ENCODE measurements around the gene IGSF3. TPM values are rescaled to one million over a fixed set of nuclear protein-coding genes. Genes with fewer than 3 reads are reported as not detected.
"Not testable (repeated sequence)": the region's sequence is repeated elsewhere in the genome, so short reads cannot be mapped to it uniquely, and the experiment has no call there.

IGSF3 gene
- total RNA-seq, 4 donors from 2014 or later = 2.6 to 4.6 (median 3.4) TPM

- no peak for TF ChIP-seq CTCF (IDR thresholded peaks at IDR 0.05)
- no peak for ATAC-seq (ENCODE audit: low FRiP score)
- no peak for DNase-seq (ENCODE audit: low spot score)
Observed at GRCh38 chr1:116605315-116605714, 62.2 kb downstream of the IGSF3 start.

DNA sequence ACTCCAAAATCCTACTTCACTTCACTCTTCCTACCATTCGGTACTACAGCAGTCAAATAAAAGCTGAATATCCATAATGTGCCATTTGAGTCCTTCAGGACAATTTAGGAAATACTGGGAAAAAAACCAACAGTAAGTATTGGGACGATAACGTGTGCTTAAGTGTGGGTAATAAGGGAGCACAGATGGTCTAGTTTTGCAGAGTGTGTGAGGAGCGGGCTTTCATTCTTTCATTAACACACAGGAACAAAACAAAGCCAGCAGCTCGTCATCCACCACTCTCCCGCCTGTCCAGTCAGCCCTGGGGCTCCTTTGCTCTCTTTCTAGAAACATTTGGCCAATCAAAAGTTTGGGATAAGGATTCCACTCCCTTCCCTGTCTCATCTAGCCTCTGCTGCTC, 63.1 kb downstream of the IGSF3 start:
- DNase-seq (ENCODE audit: low spot score) = not testable (repeated sequence)

DNA sequence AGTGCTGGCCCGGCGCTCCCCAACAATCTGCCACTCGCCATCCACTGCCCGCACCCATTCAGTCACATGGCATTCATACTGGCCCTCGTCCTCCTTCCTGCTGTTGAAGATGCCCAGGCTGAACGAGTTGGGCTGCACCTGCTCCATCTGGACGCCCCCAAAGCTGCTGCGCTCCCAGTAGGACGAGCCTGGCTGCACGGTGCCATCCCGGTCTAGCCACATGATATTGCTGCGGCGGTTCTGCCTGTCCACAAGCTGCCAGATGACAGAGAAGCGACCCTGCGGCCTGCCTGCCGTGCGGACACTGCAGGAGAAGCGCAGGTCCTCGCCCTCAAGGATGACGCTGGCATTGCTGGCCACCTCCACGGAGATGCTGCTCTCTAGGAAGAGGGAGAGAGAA, 63.9 kb downstream of the IGSF3 start:
- DNase-seq (ENCODE audit: low spot score); ATAC-seq (ENCODE audit: low FRiP score): not testable (repeated sequence)

More for the DNA sequence above, 63.1 kb downstream of the IGSF3 start:
- not testable (repeated sequence) for ATAC-seq (ENCODE audit: low FRiP score)

DNA sequence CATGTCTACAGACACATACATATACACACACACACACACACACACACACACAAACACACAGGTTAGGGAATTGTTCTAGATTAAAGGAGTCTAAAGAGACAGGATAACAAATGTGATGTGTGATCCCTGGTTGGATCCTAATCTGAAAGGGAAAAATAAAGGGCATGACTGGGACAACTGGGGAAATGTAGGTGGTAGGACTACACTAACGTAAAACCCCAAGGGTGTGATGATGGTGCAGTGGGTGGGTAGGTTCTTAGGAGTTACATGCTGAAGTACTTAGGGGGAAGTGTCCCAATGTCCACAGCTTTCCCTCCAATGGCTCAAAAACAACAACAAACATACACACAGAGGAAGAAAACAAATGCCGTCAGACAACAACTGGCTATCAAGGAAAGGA, 68.2 kb downstream of the IGSF3 start:
- DNase-seq (ENCODE audit: low spot score); ATAC-seq (ENCODE audit: low FRiP score): not testable (repeated sequence)

DNA sequence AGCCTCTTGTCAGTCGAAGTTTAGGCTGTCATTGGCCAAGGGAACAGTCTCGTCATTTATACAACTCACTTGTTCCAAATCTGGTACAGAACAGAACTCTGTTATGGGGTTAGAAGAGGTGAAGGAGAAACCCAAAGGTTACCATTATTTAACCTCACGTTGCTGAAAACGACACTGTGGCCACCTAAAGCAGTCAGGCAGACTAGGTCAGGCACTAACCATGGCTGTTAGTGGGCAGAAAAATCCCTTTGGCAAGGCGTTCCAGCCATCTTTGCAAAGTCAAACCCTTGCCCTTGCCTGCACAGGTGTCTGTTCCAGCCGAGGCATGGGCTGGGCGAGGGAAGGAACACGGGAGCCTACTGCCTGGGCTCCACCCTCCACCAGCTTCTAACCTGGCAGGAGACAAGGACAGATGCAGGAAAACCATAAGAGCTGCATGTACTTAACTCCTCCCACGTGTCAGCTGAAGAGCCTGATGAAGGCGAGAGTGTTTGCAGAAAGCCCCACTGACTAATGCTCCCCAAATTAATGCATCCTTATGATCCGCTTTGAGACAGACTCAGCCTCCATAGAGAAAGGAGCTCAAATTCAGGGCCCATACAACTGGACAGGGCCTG, 69.0 kb downstream of the IGSF3 start:
- not testable (repeated sequence) for DNase-seq (ENCODE audit: low spot score); ATAC-seq (ENCODE audit: low FRiP score)

DNA sequence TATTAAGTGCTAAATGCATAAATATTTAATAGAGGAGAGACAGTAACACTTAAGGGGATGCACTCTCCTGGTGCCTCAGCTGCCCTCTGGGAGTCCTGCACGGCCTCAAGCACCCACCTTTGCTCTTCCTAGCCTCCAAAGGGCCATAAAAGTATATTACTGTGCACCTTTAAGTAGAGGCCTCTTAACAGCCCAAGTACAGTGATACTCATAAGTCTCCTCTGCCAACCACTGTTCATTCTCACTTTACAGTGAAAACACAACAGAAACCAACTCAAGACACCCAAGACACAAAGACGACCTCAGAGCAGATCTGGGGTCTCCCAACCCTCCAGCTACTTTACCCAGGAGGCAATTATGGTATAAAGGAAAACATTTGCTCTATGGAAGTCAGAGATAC, 70.1 kb downstream of the IGSF3 start:
- not testable (repeated sequence) for ATAC-seq (ENCODE audit: low FRiP score)

DNA sequence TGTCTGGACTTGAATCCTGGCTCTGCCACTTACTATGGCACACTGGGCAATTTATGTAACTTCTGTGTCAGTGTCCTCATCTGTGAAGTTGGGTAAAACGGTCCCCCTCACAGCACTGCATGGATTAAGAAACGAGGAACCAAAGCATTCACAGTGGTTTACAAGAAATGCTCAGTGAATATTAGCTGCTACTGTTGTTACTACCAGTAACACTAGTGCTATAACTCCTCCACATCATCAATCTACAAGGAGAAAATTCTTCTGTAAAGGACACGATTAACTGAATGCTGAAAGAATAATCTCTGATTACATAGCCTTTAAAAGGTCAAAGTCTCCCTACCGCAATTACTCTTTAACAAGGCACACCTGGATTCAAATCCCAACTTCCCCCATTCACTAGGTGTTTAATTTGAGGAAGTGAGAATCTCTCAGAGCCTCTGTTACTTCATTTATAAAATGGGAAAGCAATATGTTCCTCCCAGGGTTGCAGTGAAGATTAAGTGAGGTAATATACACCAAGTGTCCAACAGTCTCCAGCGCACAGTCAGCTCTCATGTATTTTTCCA, 70.7 kb downstream of the IGSF3 start:
- not testable (repeated sequence) for ATAC-seq (ENCODE audit: low FRiP score); DNase-seq (ENCODE audit: low spot score)

More for the DNA sequence above, 70.1 kb downstream of the IGSF3 start:
- not testable (repeated sequence) for DNase-seq (ENCODE audit: low spot score)

DNA sequence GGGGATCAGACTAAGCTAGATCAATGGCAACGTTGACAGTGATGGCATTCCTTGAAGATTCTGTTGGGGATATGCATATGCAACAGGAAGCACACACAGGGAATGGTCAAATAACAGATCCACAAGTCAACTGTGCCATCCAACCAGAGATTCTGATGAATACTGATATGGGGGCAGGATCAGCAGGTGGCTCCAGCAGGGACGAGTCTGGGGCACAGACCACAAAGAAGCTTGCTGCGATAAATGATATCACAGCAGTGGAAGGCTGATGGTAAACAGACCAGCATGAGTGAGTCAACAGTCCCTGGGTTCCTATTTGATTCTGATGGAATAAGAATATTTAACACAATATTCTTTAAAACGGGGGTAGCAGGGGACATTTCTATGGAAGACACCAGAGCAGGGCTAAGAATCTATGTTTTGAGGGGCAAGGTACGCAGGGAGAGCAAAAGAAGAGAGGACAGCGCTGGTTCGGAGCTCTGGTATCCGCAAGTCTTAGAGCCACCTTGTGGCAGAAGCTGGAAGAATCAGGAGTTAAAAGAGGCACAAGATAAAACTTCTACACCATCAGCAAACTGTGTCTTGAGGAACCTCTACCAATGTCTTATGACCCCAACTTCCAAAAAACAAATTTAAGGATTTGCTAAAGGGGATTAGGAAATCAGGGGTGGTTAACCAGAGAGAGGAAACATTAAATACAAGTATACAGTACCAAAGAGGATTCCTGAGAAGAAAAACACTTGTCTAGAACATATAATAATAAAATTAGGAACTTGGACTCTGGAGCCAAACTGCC, 71.4 kb downstream of the IGSF3 start:
- peak; percentile 47 for ATAC-seq (ENCODE audit: low FRiP score)

GRCh38 chr1:116595065-116595840, 72.3 kb downstream of the IGSF3 start:
- not testable (repeated sequence) for ATAC-seq (ENCODE audit: low FRiP score)

More for the DNA sequence above, 71.4 kb downstream of the IGSF3 start:
- not testable (repeated sequence) for DNase-seq (ENCODE audit: low spot score)

GRCh38 chr1:116593977-116594376, 73.6 kb downstream of the IGSF3 start:
- not testable (repeated sequence) for DNase-seq (ENCODE audit: low spot score); ATAC-seq (ENCODE audit: low FRiP score)

More at GRCh38 chr1:116595065-116595840, 72.3 kb downstream of the IGSF3 start:
- not testable (repeated sequence) for DNase-seq (ENCODE audit: low spot score)

DNA sequence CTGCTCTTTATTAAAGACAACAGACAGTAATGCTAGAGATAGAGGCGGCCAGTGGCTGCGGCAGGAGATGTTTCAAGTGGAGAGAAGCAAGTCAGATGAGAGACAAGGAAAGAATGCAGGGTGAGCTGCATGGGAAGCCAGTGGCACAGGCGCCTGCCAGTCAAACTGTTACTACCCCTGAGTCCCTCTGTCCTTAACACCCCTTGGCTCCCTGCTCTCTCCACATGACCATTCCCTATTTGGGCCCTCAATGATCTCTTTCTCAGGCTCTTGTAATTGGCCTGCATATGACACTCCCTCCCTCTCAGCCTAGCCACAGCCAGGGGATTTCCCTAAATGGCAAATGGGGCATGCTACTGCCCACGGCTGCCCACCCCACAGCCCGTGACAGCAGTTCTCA, 74.1 kb downstream of the IGSF3 start:
- ATAC-seq (ENCODE audit: low FRiP score) = not testable (repeated sequence)

DNA sequence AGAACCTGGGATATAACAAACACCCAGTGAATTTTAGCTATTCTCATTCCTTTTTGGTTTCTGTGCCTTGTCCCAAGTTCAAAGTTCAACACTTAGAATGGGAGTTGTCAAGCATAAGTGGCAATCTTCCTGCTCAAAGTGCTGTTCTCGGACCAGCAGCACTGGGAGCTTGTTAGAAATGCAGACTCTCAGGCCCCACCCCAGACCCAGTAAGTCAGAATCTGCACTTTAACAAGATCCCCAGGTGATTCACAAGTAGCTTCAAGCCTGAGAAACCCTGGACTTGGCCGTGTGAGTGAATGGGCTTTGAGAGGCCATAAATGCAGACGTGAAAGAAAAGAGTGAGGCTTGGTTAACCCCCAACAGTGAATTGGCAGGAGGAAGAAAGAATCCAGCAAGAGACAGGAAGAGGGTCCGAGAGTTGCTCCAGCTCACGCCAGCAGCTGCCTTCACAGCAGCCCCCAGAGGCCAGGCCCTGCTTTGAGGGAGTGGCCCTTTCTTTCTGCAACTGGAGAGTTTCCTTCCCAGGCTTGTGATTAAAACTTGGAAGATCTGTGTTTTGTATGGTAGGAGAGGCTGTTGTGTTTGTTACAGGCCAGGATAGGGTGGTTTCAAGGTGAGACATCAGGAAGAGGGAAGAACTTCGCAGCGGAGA, 75.5 kb downstream of the IGSF3 start:
- not testable (repeated sequence) for ATAC-seq (ENCODE audit: low FRiP score); DNase-seq (ENCODE audit: low spot score)

More for the DNA sequence above, 74.1 kb downstream of the IGSF3 start:
- DNase-seq (ENCODE audit: low spot score) = not testable (repeated sequence)

- ATAC-seq (ENCODE audit: low FRiP score); DNase-seq (ENCODE audit: low spot score): not testable (repeated sequence)
Observed at GRCh38 chr1:116591006-116591950, 76.3 kb downstream of the IGSF3 start.

DNA sequence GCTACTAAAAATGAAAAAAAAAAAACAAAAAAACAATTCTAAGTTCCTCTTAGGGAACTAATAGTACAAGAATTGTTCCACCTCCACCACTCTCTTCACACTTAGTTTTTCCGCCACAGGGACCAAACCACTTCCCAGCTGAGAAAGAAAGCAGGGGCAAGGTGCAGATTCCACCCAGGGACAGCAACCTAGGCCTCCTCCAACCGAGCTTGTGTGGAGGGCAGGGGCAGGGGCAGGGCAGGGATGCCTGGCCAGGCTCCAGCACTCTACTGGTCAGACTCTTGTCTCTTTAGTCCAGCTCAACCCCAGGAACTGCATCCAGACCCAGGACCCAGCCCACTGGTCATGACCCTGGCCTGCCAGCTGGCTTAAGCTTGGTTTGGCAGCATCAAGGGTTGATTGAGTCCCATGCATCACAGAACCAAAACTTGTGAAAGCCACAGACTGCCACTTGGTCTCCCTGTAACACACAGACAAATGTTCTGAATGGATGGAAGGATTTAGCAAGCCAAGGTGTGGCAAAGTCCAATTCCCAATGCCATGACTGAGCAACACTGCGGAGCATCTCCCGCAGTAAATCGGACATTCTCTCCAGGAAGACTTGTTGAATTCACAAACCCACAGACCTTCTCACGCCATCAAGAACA, 77.1 kb downstream of the IGSF3 start:
- ATAC-seq (ENCODE audit: low FRiP score); DNase-seq (ENCODE audit: low spot score): not testable (repeated sequence)

DNA sequence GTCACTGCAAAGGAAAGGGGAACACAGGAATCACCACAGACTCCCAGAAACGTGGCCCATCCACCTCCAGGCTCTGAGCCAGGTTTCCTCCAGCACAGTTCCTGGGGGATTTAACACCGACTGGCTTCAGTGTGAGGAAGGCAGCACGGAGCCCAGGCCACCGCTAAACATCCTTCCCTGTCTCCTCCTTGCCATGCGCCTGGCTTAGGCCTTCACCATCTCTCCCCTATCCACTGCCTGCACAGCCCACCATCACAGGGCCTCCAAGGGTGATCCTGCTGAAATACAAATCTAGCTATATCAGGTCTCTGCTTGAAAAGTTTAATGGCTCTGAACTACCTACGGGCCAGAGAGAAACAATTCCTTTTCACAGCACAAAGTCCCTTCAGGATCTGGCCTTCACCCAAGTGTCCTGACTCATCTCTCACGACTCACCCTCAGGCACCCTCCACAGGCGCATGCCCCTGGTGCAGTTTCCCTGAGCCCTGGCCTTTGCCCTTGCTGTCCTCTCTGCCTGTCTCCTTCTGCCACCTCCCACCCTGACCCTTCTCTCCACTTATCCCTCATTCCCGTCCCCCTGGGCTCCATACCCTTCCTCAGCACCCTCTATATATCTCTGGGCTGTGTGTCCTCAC, 78.3 kb downstream of the IGSF3 start:
- DNase-seq (ENCODE audit: low spot score) = not testable (repeated sequence)
- peak; percentile 29 for ATAC-seq (ENCODE audit: low FRiP score)

Data from omental fat pad (tissue), 4 donors.